ENCODE measurements around the gene NR1H3.

The NR1H3 gene

GRCh38 chr11:47270331-47271271 is 12.8 kb downstream of the NR1H3 start:
- DNase-seq = peak; percentile 16

GRCh38 chr11:47271328-47271727 is 13.5 kb downstream of the NR1H3 start:
- no peak for DNase-seq

- DNase-seq = peak; percentile 53
Measured at GRCh38 chr11:47271961-47272661, 14.3 kb downstream of the NR1H3 start.

GRCh38 chr11:47272706-47273105 is 14.9 kb downstream of the NR1H3 start:
- no peak for DNase-seq

- DNase-seq = no peak
Measured at GRCh38 chr11:47274495-47275235, 16.9 kb downstream of the NR1H3 start.

DNA sequence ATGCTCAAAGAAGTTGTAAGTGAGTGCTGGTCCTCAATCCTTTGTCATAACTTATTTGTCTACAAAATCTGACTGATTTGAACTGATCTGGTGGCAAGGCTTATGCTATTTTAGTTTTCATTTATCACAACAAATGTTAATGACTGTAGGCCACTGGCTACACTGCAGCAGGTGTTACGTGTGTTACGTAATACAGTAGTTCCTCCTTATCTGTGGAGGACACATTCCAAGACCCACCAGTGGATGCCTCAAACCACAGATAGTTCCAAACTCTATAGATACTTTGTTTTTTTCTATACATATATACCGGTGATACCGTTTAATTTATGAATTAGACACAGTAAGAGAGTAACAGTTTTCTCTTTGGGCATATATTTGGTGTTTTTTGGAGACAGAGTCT is 19.1 kb downstream of the NR1H3 start:
- DNase-seq = no peak

GRCh38 chr11:47278058-47278457 is 20.3 kb downstream of the NR1H3 start:
- DNase-seq = no peak

DNA sequence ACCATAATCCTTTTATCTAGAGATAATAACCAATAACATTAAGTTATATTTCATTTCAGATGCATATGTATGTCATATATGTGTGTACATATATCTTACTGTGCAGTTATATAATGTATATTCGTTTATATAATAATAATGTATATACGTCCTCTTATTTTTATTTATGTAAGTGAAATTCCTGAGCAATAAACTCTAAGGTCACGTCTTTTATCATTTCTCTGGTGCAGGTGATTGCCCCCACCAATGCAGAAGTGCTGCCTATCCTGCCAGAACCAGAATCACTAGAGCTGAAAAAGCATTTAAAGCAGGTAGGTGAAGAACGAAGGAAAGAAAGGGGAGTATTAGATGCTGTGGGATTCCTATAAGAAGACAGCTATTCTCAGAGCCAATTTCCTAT is 21.0 kb downstream of the NR1H3 start:
- DNase-seq = no peak

DNA sequence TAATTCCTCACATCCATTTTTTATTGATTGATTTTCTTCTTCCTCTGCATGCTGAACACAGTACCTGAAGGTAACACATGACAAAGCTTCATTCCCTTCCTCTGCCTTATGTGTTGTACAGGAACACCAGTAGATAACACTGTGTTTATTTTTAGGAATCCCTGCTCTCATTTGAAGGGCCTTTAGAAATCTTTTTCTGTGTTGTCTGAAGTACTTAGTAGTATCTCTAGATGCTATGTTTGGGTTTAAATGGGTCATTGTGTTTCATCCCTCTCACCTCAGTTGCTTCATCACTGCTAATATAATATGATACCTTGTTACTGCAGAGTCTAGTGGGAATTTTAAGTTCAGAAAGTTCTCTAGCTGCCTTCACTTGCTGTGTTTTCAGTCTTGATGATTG is 22.3 kb downstream of the NR1H3 start:
- DNase-seq = no peak

DNA sequence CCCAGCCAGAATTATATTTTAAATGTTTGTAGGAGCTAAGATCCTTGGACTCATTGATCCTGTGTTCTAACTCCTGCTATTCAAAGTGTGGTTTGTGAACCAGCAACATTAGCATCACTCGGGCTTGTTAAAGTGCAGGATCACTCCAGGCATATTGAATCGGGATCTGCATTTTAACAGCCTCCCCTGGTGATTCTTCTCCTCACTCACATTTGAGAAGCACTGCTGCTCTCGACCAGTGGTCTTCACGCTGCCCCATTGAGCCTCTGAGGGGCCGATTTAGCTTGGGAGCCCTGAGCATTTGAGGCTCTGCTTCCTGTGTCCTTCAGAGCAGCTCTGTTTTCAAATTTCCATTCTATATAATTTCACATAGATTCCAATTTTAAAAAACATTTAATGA is 23.1 kb downstream of the NR1H3 start:
- DNase-seq = no peak

- no peak for DNase-seq
Measured at GRCh38 chr11:47282462-47282861, 24.7 kb downstream of the NR1H3 start.

DNA sequence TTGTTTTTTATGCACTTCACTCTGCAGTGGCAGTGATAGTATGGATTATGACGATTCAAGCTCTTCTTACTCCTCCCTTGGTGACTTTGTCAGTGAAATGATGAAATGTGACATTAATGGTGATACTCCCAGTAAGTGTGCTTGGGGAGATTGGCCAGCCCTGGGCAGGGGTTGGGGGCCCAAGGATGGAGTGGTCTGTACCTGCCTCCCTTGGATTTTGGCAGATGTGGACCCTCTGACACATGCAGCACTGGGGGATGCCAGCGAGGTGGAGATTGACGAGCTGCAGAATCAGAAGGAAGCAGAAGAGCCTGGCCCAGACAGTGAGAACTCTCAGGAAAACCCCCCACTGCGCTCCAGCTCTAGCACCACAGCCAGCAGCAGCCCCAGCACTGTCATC is 26.4 kb downstream of the NR1H3 start:
- no peak for DNase-seq

DNA sequence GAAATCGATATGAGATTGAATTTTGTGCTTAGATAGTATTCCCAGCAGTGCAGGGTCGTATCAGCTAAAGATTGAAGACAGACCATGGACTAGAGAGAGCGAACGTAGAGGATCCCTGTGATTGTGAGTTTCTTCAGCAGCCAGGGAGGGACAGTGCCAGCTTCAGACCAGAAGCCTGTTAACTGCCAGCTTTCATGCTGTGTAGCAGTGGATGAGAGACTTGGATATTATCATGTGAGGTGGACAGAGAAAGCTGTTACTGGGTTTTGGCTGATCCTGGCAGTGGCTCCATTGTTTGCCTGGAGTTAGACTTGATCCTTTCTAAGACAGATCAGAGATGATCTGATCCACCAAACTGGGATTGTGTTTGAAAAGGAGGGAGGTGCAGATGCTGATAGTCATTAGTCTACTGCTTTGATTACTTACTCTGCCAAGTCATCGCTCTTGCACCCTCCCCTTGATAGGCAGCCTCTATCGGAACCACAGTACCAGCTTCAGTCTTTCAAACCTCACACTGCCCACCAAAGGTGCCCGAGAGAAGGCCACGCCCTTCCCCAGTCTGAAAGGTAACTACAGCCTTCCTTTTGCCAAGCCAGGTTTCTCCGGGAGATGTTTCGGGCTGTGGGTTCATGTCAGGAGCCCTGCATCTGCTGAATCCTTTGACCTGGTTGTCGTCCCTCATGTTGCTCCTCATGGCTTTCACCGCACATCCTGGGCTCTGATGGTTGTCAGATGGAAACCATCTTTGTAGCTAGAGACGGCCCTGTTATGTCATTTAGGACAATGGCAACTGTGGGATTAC is 28.4 kb downstream of the NR1H3 start:
- DNase-seq = no peak

GRCh38 chr11:47288066-47288465 is 30.3 kb downstream of the NR1H3 start:
- DNase-seq = no peak

- no peak for DNase-seq
Measured at GRCh38 chr11:47289856-47290255, 32.1 kb downstream of the NR1H3 start.

DNA sequence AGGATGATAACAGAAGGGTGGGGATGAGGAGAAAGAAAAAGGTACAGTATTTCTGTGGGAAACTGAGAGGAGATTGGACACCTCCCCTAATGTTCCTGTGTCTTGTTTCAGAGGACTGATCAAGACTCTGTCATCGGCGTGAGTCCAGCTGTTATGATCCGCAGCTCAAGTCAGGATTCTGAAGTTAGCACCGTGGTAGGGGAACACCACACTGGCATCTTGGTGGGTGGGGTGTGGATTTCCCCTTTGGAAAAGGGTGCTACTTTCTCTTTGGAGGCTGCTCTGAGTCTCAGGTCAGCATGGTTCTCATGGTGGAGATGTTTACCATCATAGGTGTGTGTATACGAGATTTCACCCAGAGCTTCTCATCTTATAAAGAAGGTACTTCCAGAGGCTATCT is 37.6 kb downstream of the NR1H3 start:
- DNase-seq = no peak

GRCh38 chr11:47296045-47296444 is 38.2 kb downstream of the NR1H3 start:
- no peak for DNase-seq

- DNase-seq = no peak
Measured at GRCh38 chr11:47299078-47299477, 41.3 kb downstream of the NR1H3 start.

- no peak for DNase-seq
Measured at GRCh38 chr11:47302853-47303252, 45.1 kb downstream of the NR1H3 start.

DNA sequence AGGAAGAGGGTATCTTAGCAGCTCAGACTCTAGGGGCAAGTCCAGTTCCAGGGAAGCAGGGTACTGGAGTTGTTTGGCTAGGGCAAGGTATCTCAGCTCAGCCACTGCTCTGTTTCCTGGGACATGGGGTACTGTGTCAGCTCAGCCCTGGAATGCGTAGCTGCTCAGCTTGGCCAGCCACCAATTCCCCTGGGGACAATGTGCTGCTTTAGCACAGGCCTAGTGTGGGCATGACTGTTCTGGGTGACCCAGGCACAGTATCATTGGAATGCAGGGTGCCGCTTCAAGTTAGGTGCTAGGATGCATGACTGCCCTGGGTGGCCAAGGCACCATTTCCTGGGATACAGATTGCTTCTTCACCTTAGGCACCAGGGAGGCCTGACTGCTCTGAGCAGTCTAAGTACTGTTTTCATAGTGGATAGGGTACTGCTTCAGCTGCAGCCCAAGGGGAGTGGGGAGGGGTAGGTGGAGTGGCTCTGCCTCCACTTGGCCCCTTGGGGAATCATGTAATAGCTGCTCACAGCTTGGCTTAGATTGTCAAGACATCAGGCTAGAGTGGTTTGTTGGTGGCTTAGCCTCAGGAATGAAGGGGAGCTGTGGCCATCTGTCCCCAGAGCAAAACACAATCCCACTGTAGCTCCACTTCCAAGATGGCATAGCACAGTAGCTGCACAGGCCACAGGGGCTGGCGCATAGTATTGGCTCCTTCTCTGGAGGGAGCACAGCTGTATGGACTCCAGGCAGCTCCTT is 48.1 kb downstream of the NR1H3 start:
- DNase-seq = no peak

- no peak for DNase-seq
Measured at GRCh38 chr11:47306484-47306844, 48.7 kb downstream of the NR1H3 start.
